Measurements from ENCODE around the gene ADD3. TPM values are rescaled to one million over a fixed set of nuclear protein-coding genes. Genes with fewer than 3 reads are reported as not detected.

The ADD3 gene
- total RNA-seq, 2 experiments from 2014 or later = 273 to 302 TPM

DNA sequence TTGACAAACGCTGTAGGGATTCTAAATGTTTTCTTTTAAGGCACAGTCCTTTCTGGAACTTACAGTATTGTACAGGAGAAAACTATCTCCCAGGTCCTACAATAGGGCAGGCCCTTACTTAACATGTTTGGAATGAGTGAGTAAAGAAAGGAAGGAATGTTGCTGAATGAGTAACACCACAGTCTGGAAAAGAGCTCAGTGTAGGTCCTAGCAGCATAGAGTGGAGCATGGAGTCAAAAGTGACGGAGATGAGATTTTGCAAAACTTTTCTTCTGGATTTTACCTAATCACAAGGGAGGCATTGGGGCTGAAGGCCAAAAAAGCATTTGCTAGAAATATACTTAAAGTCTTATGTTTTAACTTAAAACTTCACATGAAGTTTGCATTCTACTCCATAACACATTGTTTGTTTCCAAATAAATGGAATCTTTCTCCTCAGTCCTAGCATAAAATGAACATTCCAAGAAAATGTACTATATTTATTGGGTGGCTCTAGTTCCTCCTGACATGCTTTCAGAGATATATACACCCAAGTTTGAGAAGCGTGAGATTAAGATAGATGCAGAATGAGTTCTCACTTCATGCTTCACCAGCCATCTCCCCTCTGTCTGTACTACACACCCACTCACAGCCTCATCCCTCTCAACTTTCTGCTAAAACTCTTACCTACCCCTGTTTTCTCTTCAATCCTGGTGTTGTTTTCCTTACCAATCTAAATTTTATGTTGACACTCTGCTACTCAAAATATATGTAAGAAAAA lies 20.2 kb upstream of the ADD3 start:
- H3K4me1 Mint-ChIP-seq (ENCODE audit: low read depth) = no peaks in the 10 kb centered on the region
- Histone ChIP-seq H3K9me3 (ENCODE audit: control insufficient read depth in 1 of 2, insufficient read depth in 1 of 2, low read length in 2 of 2) (no peaks in the 10 kb centered on the region), H3K4me3 (ENCODE audit: low read length) (no peak overlapping the region), H3K4me1 (ENCODE audit: insufficient read depth, low read length) (no peaks in the 10 kb centered on the region), H3K27me3 (ENCODE audit: control insufficient read depth in 1 of 2, insufficient read depth in 2 of 2, low read length in 2 of 2) (no peaks in the 10 kb centered on the region), H3K27ac (ENCODE audit: low read depth in 1 of 2, low read length in 2 of 2) (no peak overlapping the region), H3K36me3 (ENCODE audit: insufficient read depth, low read length) (no peaks in the 10 kb centered on the region)
- DNase-seq (no peak), ATAC-seq (ENCODE audit: poor library complexity) (no peak)
- H3K9me3 Mint-ChIP-seq = peaks cover 7% of the 10 kb centered on the region
- no peak overlapping the region for H3K27ac Mint-ChIP-seq
- intact Hi-C loops (cut with DNase I, micrococcal nuclease) = loop anchor here in 1 of 2 experiments (10.0 kb wide), 1 partner anchor 297 kb away; no protein-coding TSS in a partner anchor
- H3K36me3 Mint-ChIP-seq (ENCODE audit: low read depth) = no peaks in the 10 kb centered on the region
- TF ChIP-seq, protein P1, sequence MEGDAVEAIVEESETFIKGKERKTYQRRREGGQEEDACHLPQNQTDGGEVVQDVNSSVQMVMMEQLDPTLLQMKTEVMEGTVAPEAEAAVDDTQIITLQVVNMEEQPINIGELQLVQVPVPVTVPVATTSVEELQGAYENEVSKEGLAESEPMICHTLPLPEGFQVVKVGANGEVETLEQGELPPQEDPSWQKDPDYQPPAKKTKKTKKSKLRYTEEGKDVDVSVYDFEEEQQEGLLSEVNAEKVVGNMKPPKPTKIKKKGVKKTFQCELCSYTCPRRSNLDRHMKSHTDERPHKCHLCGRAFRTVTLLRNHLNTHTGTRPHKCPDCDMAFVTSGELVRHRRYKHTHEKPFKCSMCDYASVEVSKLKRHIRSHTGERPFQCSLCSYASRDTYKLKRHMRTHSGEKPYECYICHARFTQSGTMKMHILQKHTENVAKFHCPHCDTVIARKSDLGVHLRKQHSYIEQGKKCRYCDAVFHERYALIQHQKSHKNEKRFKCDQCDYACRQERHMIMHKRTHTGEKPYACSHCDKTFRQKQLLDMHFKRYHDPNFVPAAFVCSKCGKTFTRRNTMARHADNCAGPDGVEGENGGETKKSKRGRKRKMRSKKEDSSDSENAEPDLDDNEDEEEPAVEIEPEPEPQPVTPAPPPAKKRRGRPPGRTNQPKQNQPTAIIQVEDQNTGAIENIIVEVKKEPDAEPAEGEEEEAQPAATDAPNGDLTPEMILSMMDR (IDR thresholded peaks at IDR 0.05) = no peak
- ChIA-PET CTCF (interaction anchor here (1.1 to 1.7 kb wide), 2 partner anchors 9 to 54 kb away, joined by 3 to 5 read pairs; no protein-coding TSS in a partner anchor), POLR2A (no interaction called here)
- H3K4me3 Mint-ChIP-seq = no peak overlapping the region
- no peaks in the 10 kb centered on the region for H3K27me3 Mint-ChIP-seq

DNA sequence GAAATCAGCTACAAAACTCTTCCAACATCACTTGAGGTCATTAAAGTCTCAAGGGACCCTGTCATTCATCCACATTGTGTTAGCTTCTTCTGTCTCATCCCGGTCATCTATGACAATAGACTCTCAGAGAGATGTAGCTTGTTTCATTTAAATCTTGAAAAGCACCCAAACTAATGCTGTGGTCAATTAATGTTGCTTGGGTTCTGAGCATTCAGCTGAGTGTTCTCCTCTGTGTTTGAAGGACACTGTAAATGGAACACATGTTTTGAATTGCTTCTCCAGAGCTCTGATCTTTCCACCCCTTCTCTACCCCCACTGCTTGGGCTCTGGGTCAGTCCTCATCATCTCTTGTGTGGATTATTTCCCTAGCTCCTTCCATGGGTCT lies 19.6 kb upstream of the ADD3 start:
- TF ChIP-seq, protein P1 (IDR thresholded peaks at IDR 0.05) = no peak
- Histone ChIP-seq H3K36me3 (ENCODE audit: insufficient read depth, low read length) (no peaks in the 10 kb centered on the region), H3K27ac (ENCODE audit: low read depth in 1 of 2, low read length in 2 of 2) (no peak overlapping the region), H3K27me3 (ENCODE audit: control insufficient read depth in 1 of 2, insufficient read depth in 2 of 2, low read length in 2 of 2) (no peaks in the 10 kb centered on the region), H3K9me3 (ENCODE audit: control insufficient read depth in 1 of 2, insufficient read depth in 1 of 2, low read length in 2 of 2) (no peaks in the 10 kb centered on the region), H3K4me3 (ENCODE audit: low read length) (no peak overlapping the region), H3K4me1 (ENCODE audit: insufficient read depth, low read length) (no peaks in the 10 kb centered on the region)
- ChIA-PET CTCF (interaction anchor here (1.1 to 1.7 kb wide), 2 partner anchors 10 to 53 kb away, joined by 3 to 5 read pairs; no protein-coding TSS in a partner anchor), POLR2A (no interaction called here)
- Mint-ChIP-seq H3K9me3 (peaks cover 7% of the 10 kb centered on the region), H3K36me3 (ENCODE audit: low read depth) (no peaks in the 10 kb centered on the region), H3K4me1 (ENCODE audit: low read depth) (peaks cover under 1% of the 10 kb centered on the region), H3K4me3 (no peak overlapping the region), H3K27ac (no peak overlapping the region), H3K27me3 (no peaks in the 10 kb centered on the region)
- no peak for ATAC-seq (ENCODE audit: poor library complexity)
- DNase-seq = no peak
- intact Hi-C loops (cut with DNase I, micrococcal nuclease) = loop anchor here in 1 of 2 experiments (10.0 kb wide), 1 partner anchor 297 kb away; no protein-coding TSS in a partner anchor

DNA sequence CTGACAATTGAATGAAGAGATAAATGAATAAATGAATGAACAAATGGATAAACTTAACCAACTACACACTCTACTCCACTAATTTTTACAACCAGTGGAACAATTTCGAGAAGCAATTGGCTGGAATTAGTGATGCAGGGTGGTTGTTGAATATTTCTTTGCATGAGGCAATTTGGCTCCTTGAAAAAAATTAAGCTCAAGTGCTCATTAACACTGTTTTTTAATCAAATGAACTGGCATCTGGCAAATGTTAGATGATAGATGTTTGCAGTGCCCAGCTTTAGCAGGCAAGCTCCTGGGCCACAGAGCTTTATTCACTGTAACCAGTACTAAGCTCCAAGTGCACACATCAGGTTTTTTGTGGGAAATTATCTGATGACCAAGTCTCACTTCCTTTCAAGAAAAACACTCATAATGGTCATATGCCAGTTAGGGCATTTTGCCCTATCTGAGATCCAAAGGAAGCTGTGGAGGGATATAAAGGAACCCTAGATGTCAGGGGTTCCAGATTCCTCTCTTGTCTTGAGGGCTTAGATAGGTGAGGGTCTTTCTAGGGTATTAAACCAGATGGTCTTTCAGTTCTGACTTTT lies 16.4 kb upstream of the ADD3 start:
- Histone ChIP-seq H3K4me1 (ENCODE audit: insufficient read depth, low read length) (no peaks in the 10 kb centered on the region), H3K9me3 (ENCODE audit: control insufficient read depth in 1 of 2, insufficient read depth in 1 of 2, low read length in 2 of 2) (no peaks in the 10 kb centered on the region), H3K36me3 (ENCODE audit: insufficient read depth, low read length) (no peaks in the 10 kb centered on the region), H3K4me3 (ENCODE audit: low read length) (no peak overlapping the region), H3K27ac (ENCODE audit: low read depth in 1 of 2, low read length in 2 of 2) (no peak overlapping the region), H3K27me3 (ENCODE audit: control insufficient read depth in 1 of 2, insufficient read depth in 2 of 2, low read length in 2 of 2) (no peaks in the 10 kb centered on the region)
- ChIA-PET POLR2A (interaction anchor here (0.6 to 1.6 kb wide), 2 partner anchors 10 to 16 kb away, joined by 3 read pairs; no protein-coding TSS in a partner anchor), CTCF (interaction anchor here (0.6 to 2.1 kb wide), 6 partner anchors 11 to 107 kb away, joined by 3 to 11 read pairs (median 4); no protein-coding TSS in a partner anchor)
- Mint-ChIP-seq H3K27me3 (no peaks in the 10 kb centered on the region), H3K27ac (no peak overlapping the region), H3K4me1 (ENCODE audit: low read depth) (peaks cover 10% of the 10 kb centered on the region), H3K36me3 (ENCODE audit: low read depth) (no peaks in the 10 kb centered on the region), H3K9me3 (no peaks in the 10 kb centered on the region), H3K4me3 (no peak overlapping the region)
- ATAC-seq (ENCODE audit: poor library complexity) = no peak
- TF ChIP-seq, protein P1 (IDR thresholded peaks at IDR 0.05) = no peak
- intact Hi-C loops (cut with DNase I, micrococcal nuclease) = no loop called here
- DNase-seq = no peak

Measured in CD4-positive, alpha-beta T cell (primary cell).